GM18907 (cell line): ENCODE results near the gene CALML4.
A peak's percentile ranks its signal among the peaks of the same experiment; 100 is the strongest.
"Not testable (repeated sequence)": the region's sequence is repeated elsewhere in the genome, so short reads cannot be mapped to it uniquely, and the experiment has no call there.

Experiments used
- ATAC-seq: cut with Tn5 transposase; IDR thresholded peaks from one replicate; pipeline ENCODE4 v1.9.1; 2021; ENCODE audit warnings: mild to moderate bottlenecking, moderate library complexity; ENCODE audit not compliant: unreplicated experiment

CALML4 gene

GRCh38 chr15:68204776-68205557 lies at the start of gene CALML4:
Gene CALML4 (minus strand): TSS chr15:68205332. CDS start chr15:68205247, 85 bp downstream.
- ATAC-seq: no peak

GRCh38 chr15:68252925-68253534 lies 47.9 kb upstream of the CALML4 start:
- ATAC-seq: no peak

- no peak for ATAC-seq
These were observed 44.1 kb upstream of the CALML4 start for GRCh38 chr15:68249058-68249713.

- ATAC-seq: no peak
These were observed 39.1 kb upstream of the CALML4 start for GRCh38 chr15:68244235-68244634.

GRCh38 chr15:68241088-68241935 lies 36.2 kb upstream of the CALML4 start:
- ATAC-seq: no peak

GRCh38 chr15:68239025-68239424 lies 33.9 kb upstream of the CALML4 start:
- ATAC-seq: no peak

- no peak for ATAC-seq
These were observed 29.9 kb upstream of the CALML4 start for GRCh38 chr15:68235022-68235421.

GRCh38 chr15:68234520-68234919 lies 29.4 kb upstream of the CALML4 start:
- ATAC-seq: not testable (repeated sequence)

- no peak for ATAC-seq
These were observed 28.9 kb upstream of the CALML4 start for GRCh38 chr15:68234060-68234459.

- no peak for ATAC-seq
These were observed 27.8 kb upstream of the CALML4 start for GRCh38 chr15:68232937-68233336.

GRCh38 chr15:68232449-68232848 lies 27.3 kb upstream of the CALML4 start:
- ATAC-seq: no peak

GRCh38 chr15:68231102-68231818 lies 26.1 kb upstream of the CALML4 start:
- ATAC-seq: no peak

GRCh38 chr15:68230157-68231100 lies 25.3 kb upstream of the CALML4 start:
- peak; percentile 37 for ATAC-seq

GRCh38 chr15:68229386-68230156 lies 24.4 kb upstream of the CALML4 start, which contains the start of gene CLN6:
Gene CLN6 (minus strand): TSS chr15:68229728. CDS start chr15:68229584, 144 bp downstream.
- ATAC-seq: peak; percentile 70

GRCh38 chr15:68228971-68229385 lies 23.8 kb upstream of the CALML4 start:
- ATAC-seq: peak; percentile 2

GRCh38 chr15:68228143-68228970 lies 23.2 kb upstream of the CALML4 start:
- ATAC-seq: no peak

GRCh38 chr15:68227643-68228142 lies 22.6 kb upstream of the CALML4 start:
- ATAC-seq: no peak
